HCT116 (cell line): ENCODE data around the gene DIAPH3.

Source experiments
- POLR2A ChIP-seq: IDR thresholded peaks from 2 replicates; pipeline ENCODE4 v1.7.0; 2011; ENCODE audit warnings: borderline replicate concordance; ENCODE audit not compliant: insufficient read depth, insufficient read length; ENCODE audit errors: extremely low read depth
- TF ChIP-seq, protein P1 (sequence below), 3 experiments: fragments of 200-600 bp in 1 of 3; sonication (generic) in 1 of 3; IDR thresholded peaks in 2 of 3; conservative IDR thresholded peaks in 1 of 3; 2 replicates each; pipeline ENCODE4 v1.5.1; 2012 to 2017; ENCODE audit warnings: low read depth in 2 of 3, low read length in 2 of 3, antibody characterized with exemption in 1 of 3, borderline replicate concordance in 1 of 3, control low read depth in 1 of 3, mild to moderate bottlenecking in 1 of 3, mixed read lengths in 1 of 3, mixed run types in 1 of 3, moderate library complexity in 1 of 3; ENCODE audit not compliant: insufficient read depth in 1 of 3
- TF ChIP-seq, protein P2 (sequence below): IDR thresholded peaks from 2 replicates; pipeline ENCODE4 v1.6.1; 2012

DNA sequence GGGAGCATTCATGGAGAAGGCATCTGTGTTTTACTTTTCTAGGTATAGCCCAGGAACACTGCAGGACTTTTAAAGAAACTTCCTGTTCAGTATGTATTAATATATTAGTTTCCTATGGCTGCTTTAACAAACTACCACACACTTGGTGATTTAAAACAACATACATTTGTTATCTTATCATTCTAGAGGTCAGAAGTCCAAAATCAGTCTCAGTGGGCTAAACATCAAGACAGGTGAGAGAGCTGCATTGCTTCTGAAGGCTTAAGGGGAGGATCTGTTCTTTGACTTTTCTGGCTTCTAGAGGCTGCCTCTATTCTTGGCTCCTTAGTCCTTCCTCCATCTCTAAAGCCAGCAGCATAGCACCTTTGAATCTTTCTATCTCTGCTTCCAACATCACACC is 37.6 kb upstream of the DIAPH3 start:
- TF ChIP-seq, protein P1, sequence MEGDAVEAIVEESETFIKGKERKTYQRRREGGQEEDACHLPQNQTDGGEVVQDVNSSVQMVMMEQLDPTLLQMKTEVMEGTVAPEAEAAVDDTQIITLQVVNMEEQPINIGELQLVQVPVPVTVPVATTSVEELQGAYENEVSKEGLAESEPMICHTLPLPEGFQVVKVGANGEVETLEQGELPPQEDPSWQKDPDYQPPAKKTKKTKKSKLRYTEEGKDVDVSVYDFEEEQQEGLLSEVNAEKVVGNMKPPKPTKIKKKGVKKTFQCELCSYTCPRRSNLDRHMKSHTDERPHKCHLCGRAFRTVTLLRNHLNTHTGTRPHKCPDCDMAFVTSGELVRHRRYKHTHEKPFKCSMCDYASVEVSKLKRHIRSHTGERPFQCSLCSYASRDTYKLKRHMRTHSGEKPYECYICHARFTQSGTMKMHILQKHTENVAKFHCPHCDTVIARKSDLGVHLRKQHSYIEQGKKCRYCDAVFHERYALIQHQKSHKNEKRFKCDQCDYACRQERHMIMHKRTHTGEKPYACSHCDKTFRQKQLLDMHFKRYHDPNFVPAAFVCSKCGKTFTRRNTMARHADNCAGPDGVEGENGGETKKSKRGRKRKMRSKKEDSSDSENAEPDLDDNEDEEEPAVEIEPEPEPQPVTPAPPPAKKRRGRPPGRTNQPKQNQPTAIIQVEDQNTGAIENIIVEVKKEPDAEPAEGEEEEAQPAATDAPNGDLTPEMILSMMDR (IDR thresholded peaks at IDR 0.05 in 2 of 3, conservative IDR thresholded peaks at IDR 0.05 in 1 of 3; ENCODE audit: borderline replicate concordance in 1 of 3, insufficient read depth in 1 of 3, low read depth in 2 of 3, low read length in 2 of 3): no peak
- TF ChIP-seq, protein P2, sequence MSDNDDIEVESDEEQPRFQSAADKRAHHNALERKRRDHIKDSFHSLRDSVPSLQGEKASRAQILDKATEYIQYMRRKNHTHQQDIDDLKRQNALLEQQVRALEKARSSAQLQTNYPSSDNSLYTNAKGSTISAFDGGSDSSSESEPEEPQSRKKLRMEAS: no peak
- TF ChIP-seq POLR2A: no peak
